Naive B cell (primary cell): ENCODE results near the gene SYT15. TPM values are rescaled to one million over a fixed set of nuclear protein-coding genes. Genes with fewer than 3 reads are reported as not detected.

Experiments used
- ATAC-seq, 2 donors: fragments of 150-1000 bp; cut with Tn5 transposase; 2 replicates each; pipeline ENCODE4 v1.10.0; 2021; ENCODE audit warnings: low read depth in 2 of 2, mild to moderate bottlenecking in 2 of 2, moderate library complexity in 2 of 2
- DNase-seq: peaks from one replicate; pipeline ENCODE4 v3.0.0; 2022
- H3K27ac Mint-ChIP-seq, 6 donors: one replicate each; pipeline ENCODE4 v1.8.0; 2020 to 2022; ENCODE audit warnings: mild to moderate bottlenecking in 6 of 6, mixed read lengths in 6 of 6, moderate library complexity in 5 of 6, inconsistent platforms in 2 of 6
- H3K27me3 Mint-ChIP-seq, 3 donors: one replicate each; pipeline ENCODE4 v1.8.0; 2021 to 2022; ENCODE audit warnings: mixed read lengths in 3 of 3, mild to moderate bottlenecking in 1 of 3
- H3K36me3 Mint-ChIP-seq, 2 donors: one replicate each; pipeline ENCODE4 v1.8.0; 2020 to 2022; ENCODE audit warnings: mixed read lengths in 2 of 2, inconsistent platforms in 1 of 2, mild to moderate bottlenecking in 1 of 2
- H3K4me1 Mint-ChIP-seq, 3 donors: one replicate each; pipeline ENCODE4 v1.8.0; 2020 to 2022; ENCODE audit warnings: mixed read lengths in 3 of 3, inconsistent platforms in 1 of 3, mild to moderate bottlenecking in 1 of 3, moderate library complexity in 1 of 3
- H3K4me3 Mint-ChIP-seq, 8 donors: one replicate each; pipeline ENCODE4 v1.8.0; 2020 to 2022; ENCODE audit warnings: mild to moderate bottlenecking in 8 of 8, mixed read lengths in 8 of 8, moderate library complexity in 8 of 8, inconsistent platforms in 2 of 8
- H3K9me3 Mint-ChIP-seq, 7 donors: one replicate each; pipeline ENCODE4 v1.8.0; 2020 to 2022; ENCODE audit warnings: mixed read lengths in 7 of 7, mild to moderate bottlenecking in 5 of 7, inconsistent platforms in 2 of 7, moderate library complexity in 1 of 7
- polyA plus RNA-seq, 6 donors: library from polyadenylated mRNA; unstranded; fragments of 300-500 nt; fragmentation: Illumina TruSeq; gene quantifications; one replicate each; pipeline ENCODE4 v1.2.3, GENCODE V29; 2021; ENCODE audit warnings: low read depth in 6 of 6

Gene SYT15
- polyA plus RNA-seq, 6 donors from 2014 or later: 0.06 to 0.36 (median 0.07) TPM; not detected in 2

- ATAC-seq: no peak
- DNase-seq: no peak
- no peak overlapping the region for H3K4me3 Mint-ChIP-seq
Observed at GRCh38 chr10:46548498-46549090, 30.3 kb upstream of the SYT15 start.

GRCh38 chr10:46549171-46550075 is 29.5 kb upstream of the SYT15 start:
- Mint-ChIP-seq H3K4me1 (no peaks in the 10 kb centered on the region), H3K4me3 (no peak overlapping the region), H3K36me3 (no peaks in the 10 kb centered on the region), H3K27me3 (no peaks in the 10 kb centered on the region), H3K9me3 (no peaks in the 10 kb centered on the region), H3K27ac (no peak overlapping the region)
- no peak for DNase-seq
- no peak for ATAC-seq

More at GRCh38 chr10:46548498-46549090, 30.3 kb upstream of the SYT15 start:
- no peak overlapping the region for H3K27ac Mint-ChIP-seq
- H3K27me3 Mint-ChIP-seq: no peaks in the 10 kb centered on the region
- no peaks in the 10 kb centered on the region for H3K36me3 Mint-ChIP-seq
- no peaks in the 10 kb centered on the region for H3K4me1 Mint-ChIP-seq
- no peaks in the 10 kb centered on the region for H3K9me3 Mint-ChIP-seq

GRCh38 chr10:46550076-46550790 is 28.7 kb upstream of the SYT15 start:
- ATAC-seq: no peak
- no peaks in the 10 kb centered on the region for H3K4me1 Mint-ChIP-seq

GRCh38 chr10:46550795-46551700 is 27.9 kb upstream of the SYT15 start:
- ATAC-seq (no peak), DNase-seq (no peak)
- H3K4me1 Mint-ChIP-seq: peaks cover 3 to 6% (median 5%) of the 10 kb centered on the region in 3 donors
- H3K9me3 Mint-ChIP-seq: no peaks in the 10 kb centered on the region
- H3K36me3 Mint-ChIP-seq: no peaks in the 10 kb centered on the region
- no peaks in the 10 kb centered on the region for H3K27me3 Mint-ChIP-seq
- no peak overlapping the region for H3K27ac Mint-ChIP-seq
- no peak overlapping the region for H3K4me3 Mint-ChIP-seq

More at GRCh38 chr10:46550076-46550790, 28.7 kb upstream of the SYT15 start:
- DNase-seq: no peak
- no peaks in the 10 kb centered on the region for H3K9me3 Mint-ChIP-seq
- no peaks in the 10 kb centered on the region for H3K27me3 Mint-ChIP-seq
- no peak overlapping the region for H3K4me3 Mint-ChIP-seq
- no peaks in the 10 kb centered on the region for H3K36me3 Mint-ChIP-seq
- H3K27ac Mint-ChIP-seq: no peak overlapping the region

- H3K27ac Mint-ChIP-seq: no peak overlapping the region
- no peaks in the 10 kb centered on the region for H3K36me3 Mint-ChIP-seq
- no peak for DNase-seq
- H3K4me1 Mint-ChIP-seq: peaks cover 8 to 10% (median 8%) of the 10 kb centered on the region in 3 donors
- H3K9me3 Mint-ChIP-seq: no peaks in the 10 kb centered on the region
- no peak overlapping the region for H3K4me3 Mint-ChIP-seq
- no peak for ATAC-seq
- peaks cover 0 to under 1% (median 0%) of the 10 kb centered on the region in 3 donors for H3K27me3 Mint-ChIP-seq
Observed at GRCh38 chr10:46551701-46552525, 27.0 kb upstream of the SYT15 start.

GRCh38 chr10:46552526-46553237 is 26.2 kb upstream of the SYT15 start:
- Mint-ChIP-seq H3K36me3 (no peaks in the 10 kb centered on the region), H3K4me3 (no peak overlapping the region), H3K9me3 (peaks cover 0 to 2% (median 0%) of the 10 kb centered on the region in 7 donors), H3K27me3 (peaks cover 0 to 4% (median 0%) of the 10 kb centered on the region in 3 donors), H3K4me1 (peaks cover 15 to 17% (median 15%) of the 10 kb centered on the region in 3 donors), H3K27ac (no peak overlapping the region)
- ATAC-seq: no peak
- no peak for DNase-seq

GRCh38 chr10:46553238-46554049 is 25.5 kb upstream of the SYT15 start:
- DNase-seq: no peak
- no peaks in the 10 kb centered on the region for H3K36me3 Mint-ChIP-seq
- H3K9me3 Mint-ChIP-seq: peaks cover 0 to 2% (median 0%) of the 10 kb centered on the region in 7 donors
- H3K4me1 Mint-ChIP-seq: peaks cover 16 to 22% (median 20%) of the 10 kb centered on the region in 3 donors
- no peak for ATAC-seq
- H3K4me3 Mint-ChIP-seq: no peak overlapping the region
- H3K27ac Mint-ChIP-seq: no peak overlapping the region
- H3K27me3 Mint-ChIP-seq: peaks cover 0 to 4% (median 0%) of the 10 kb centered on the region in 3 donors

- no peak for DNase-seq
- Mint-ChIP-seq H3K4me1 (peaks cover 16 to 22% (median 20%) of the 10 kb centered on the region in 3 donors), H3K9me3 (peaks cover 0 to 2% (median 0%) of the 10 kb centered on the region in 7 donors), H3K4me3 (no peak overlapping the region), H3K36me3 (no peaks in the 10 kb centered on the region), H3K27ac (no peak overlapping the region), H3K27me3 (peaks cover 0 to 4% (median 0%) of the 10 kb centered on the region in 3 donors)
- ATAC-seq: no peak
Observed at GRCh38 chr10:46554166-46554781, 24.7 kb upstream of the SYT15 start.

GRCh38 chr10:46555366-46555712 is 23.6 kb upstream of the SYT15 start:
- Mint-ChIP-seq H3K27me3 (peaks cover 0 to 4% (median 0%) of the 10 kb centered on the region in 3 donors), H3K36me3 (no peaks in the 10 kb centered on the region), H3K4me3 (peak overlapping the region in 1 of 8 donors; percentile 25), H3K4me1 (peaks cover 16 to 22% (median 20%) of the 10 kb centered on the region in 3 donors), H3K9me3 (peaks cover 0 to 2% (median 0%) of the 10 kb centered on the region in 7 donors), H3K27ac (no peak overlapping the region)
- ATAC-seq (no peak), DNase-seq (no peak)

GRCh38 chr10:46555713-46556514 is 23.0 kb upstream of the SYT15 start:
- Mint-ChIP-seq H3K27me3 (peaks cover 0 to 4% (median 0%) of the 10 kb centered on the region in 3 donors), H3K36me3 (no peaks in the 10 kb centered on the region), H3K4me3 (peak overlapping the region in 5 of 8 donors; percentile 25 to 70 (median 59)), H3K27ac (peak overlapping the region in 1 of 6 donors; percentile 19), H3K4me1 (peaks cover 16 to 22% (median 20%) of the 10 kb centered on the region in 3 donors), H3K9me3 (peaks cover 0 to 2% (median 0%) of the 10 kb centered on the region in 7 donors)
- DNase-seq (no peak), ATAC-seq (peak in 1 of 2 donors; percentile 8)
